Endothelial cell of hepatic sinusoid (primary cell): ENCODE measurements around the gene RGS18.
"Not testable (repeated sequence)": the region's sequence is repeated elsewhere in the genome, so short reads cannot be mapped to it uniquely, and the experiment has no call there.

ENCODE experiments used
- in situ Hi-C: cut with HindIII; loops from 2 replicates; pipeline ENCODE4 v1.10.0; 2017; ENCODE audit warnings: low sequenced_read_pairs

The RGS18 gene

DNA sequence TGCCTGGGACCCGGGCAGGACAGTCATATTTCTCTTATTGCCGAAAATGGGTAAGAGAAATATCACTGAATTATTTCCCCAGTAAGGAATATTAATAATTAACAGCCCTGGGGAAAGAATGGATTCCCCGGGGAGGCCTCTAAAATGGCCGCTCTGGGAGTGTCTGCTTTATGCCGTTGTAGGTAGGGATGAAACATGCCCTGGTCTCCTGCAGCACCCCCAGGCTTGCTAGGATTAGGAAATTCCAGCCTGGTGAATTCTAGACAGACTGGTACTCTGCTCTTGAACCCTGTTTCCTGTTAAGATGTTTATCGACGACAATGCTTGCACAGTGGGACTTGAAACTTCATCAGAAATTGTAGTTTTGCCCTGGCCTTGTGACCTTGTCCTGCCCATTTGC is 6.7 kb downstream of the RGS18 start:
- in situ Hi-C loops: not testable (repeated sequence)

DNA sequence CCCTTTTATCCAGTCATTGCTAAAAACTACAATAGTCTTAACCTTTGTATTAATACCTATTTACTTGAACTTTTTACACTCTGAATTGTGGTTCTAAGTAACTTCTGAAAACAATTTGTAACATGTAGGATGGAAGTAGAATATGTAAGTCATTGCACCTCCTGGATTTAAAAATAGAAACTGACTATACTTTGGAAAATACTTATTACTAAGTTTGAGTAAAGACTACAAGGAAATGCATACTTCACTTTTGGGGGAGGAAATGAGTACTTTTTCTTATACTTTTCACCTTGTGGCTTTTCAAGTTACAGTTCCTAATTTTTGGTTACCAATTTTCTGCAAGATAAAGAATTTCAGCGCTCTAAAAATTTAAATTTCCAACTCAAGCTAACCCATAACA is 8.7 kb downstream of the RGS18 start:
- in situ Hi-C loops: no loop called here

DNA sequence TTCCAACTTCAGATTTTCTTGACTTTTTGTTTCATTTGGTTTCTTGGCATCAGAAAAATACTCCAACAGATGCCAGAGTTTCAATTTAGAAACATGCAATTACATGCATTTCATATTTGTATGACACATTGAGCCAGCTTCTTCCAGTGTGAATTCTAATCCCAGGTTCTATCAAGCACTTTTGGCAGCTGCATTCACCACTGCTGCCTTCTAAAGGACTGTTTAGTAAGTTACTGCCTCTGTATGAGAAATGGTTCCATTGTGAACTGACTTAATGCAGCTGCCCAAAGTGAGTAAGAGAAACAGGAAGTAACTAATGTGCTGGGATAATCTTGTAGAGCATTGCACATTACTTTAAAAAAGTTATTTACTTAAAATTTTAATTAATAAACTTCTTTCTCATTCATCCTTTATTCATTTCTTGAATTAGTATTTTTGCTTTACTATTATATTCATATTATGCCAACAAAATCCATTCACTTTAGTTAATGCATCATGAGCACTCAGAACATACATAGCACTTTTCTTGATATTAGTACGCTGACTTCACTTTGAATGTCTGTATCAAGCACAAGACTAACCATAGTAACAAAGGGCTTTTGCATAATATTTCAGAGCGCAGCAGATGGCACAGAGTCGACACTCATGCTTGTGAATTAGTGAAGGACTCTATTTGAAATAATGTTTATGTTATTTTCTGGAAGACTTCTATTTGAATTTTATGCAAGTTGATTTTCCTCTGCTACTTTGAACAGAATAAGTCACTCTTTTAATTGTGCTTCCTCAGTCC is 9.8 kb downstream of the RGS18 start:
- in situ Hi-C loops: no loop called here

DNA sequence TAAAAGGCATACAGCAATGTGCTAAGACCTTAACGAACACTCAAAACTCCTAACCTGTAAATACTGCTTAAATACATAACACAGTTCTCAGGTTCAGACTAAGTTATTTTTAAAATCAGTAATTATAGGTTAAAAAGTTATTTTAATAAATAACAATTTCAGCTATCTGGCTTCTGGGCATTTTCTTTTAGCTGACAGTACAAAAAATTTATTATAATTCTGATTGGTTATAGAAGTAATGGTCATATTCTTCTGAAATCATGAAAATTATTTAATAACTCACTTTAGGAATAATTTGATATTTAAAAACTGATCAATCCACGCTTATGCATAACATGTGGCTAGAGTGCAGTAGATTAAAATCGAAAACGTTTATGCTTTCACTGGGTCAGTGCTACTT is 10.7 kb downstream of the RGS18 start:
- in situ Hi-C loops: no loop called here

DNA sequence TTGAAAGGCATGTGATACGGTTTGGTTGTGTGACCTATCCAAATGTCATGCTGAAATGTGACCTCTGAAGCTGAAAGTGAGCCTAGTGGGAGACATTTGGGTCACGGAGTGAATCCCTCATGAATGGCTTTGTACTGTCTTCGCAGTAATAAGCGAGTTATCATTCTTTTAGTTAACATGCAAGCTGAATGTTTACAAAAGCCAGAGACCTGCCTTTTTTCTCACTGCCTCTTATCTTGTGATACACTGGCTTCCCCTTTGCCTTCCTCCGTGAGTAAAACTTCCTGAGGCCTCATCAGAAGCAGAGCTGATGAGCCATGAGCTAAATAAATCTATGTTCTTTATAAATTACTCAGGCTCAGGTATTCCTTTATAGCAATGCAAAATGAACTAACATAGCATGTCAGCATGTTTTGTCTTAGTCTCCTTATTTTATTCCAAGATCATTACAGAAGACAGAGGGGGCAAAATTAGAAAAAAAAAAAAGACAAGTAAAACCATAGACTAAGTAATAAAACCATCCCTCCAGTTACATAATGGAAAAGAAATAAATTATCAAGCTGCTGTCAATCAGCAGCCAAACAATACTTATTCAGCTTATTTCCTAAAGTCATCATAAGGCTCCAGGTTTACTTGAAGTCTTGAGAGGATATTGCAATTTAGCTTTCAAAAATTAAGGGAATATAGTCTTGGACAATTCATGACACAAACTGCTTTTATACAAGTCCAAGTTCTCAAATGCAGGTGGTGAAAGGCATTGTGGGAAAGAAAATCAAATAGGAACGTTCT is 12.1 kb downstream of the RGS18 start:
- in situ Hi-C loops: no loop called here

DNA sequence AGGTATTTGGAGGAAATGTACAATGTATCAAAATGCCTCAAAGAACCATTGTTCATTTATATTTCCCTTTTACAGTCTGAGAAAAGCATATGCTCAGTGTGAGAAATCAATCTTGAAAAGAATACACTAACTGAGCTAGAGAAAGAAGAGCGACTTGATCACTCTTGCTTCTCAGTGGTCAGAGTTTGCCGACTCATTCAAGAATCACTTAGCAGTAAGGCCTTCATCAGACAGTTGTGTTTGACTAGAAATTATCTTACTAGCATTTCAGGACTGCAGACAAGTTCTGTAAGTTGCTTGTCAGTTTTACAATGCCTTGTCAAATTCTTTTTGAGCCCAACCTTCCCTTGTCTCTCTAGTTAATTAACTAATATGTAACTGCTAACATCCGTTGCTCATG is 12.9 kb downstream of the RGS18 start:
- in situ Hi-C loops: no loop called here

DNA sequence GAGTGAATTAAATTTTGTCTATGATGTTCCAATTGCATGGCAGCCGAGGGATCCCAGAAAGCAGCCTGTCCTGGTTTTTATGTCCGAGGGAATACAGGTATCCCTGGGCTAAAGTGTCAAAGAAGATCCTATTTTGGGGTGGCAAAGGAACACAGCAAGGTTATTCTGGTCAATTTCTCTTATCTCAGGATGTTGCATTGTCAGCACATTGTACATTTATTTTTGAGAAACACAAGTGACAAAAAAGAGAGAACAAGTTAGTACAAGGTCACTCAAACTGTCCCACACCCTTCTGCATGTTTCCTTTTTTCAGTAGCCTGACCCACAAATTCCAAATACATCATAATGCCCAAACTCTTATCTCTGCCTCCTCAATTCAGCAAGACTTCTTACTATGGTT is 17.7 kb downstream of the RGS18 start:
- in situ Hi-C loops: no loop called here

DNA sequence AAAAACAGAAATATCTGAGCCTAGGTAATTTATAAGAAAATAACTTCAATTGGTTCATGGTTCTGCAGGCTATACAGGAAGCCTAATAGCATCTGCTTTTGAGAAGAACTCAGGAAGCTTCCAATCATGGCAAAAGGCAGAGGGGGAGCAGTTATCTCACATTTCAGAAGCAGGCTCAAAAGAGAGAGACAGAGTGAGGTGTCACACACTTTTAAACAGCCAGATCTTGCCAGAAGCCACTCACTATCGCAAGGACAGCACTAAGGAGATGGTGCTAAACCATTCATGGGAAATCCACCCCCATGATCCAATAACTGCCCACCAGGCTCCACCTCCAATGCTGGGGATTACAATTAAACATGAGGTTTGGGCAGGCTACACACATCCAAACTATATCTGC is 25.5 kb downstream of the RGS18 start:
- in situ Hi-C loops: no loop called here

DNA sequence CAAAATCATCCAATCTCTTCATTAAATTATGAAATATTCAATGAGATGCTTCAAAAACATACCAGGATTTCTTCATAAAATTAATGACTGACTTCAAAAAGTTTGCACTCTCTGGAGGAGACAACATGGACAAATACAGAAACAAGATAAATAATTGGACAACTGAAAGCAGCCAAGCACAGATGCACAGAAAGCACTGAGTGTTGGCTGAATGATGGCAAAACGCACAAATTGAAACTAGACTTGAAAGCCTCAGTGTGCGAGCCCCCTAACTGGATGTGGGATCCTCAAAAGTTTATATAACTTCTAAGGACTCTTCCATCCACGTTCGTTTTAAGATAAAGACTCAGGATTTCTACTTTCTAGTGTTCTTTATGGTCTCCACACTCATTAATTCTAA is 27.9 kb downstream of the RGS18 start:
- in situ Hi-C loops: no loop called here

DNA sequence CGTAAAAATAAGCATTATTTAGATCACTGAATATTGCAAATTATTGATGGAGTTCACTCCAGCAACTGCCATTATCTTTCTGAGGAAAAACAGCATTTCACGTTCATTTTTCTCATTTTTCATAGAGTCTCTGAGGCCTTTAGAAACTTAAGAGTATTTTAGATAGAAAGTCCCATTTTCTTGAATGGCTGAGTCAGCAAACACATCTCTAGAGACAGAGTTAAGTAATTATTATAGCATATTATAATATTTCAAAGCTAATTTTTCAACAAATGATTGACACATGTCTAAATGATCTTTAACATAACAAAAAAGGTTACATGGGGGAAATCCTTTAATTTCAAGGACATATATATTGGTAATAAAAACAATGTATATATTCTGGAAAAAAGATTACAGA is 31.8 kb downstream of the RGS18 start:
- in situ Hi-C loops: no loop called here

DNA sequence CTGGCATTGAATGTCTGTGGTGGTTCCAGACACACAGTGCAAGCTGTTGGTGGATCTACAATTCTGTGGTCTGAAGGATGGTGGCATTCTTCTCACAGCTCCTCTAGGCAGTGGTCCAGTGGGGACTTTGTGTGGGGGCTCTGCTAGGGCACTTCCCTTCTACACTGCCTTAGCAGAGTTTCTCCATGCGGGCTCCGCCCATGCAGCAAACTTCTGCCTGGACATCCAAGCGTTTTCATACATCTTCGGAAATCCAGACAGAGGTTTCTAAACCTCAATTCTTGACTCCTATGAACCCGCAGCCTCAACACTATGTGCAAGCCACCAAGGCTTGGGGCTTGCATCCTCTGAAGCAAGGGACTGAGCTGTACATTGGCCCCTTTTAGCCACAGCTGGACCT is 43.0 kb downstream of the RGS18 start:
- in situ Hi-C loops: no loop called here

DNA sequence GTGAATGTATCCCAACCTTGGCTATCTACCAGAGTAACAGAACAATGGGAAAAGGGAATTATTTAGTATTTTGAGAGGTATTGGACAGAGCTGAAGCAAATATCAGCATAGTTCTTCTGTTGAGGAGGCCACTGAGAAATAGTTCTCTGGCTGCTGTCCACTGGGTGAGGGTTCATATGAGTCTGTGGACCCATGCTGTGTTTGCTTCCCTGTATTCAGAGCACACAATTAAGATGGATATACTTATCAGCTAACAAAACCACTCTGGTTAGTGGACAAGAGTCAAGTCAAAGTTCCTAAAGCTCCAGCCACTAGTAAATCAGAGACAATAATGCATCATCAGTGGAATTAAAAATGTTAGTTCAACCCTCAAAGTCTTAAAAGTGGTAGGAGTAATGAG is 66.1 kb downstream of the RGS18 start:
- in situ Hi-C loops: no loop called here

DNA sequence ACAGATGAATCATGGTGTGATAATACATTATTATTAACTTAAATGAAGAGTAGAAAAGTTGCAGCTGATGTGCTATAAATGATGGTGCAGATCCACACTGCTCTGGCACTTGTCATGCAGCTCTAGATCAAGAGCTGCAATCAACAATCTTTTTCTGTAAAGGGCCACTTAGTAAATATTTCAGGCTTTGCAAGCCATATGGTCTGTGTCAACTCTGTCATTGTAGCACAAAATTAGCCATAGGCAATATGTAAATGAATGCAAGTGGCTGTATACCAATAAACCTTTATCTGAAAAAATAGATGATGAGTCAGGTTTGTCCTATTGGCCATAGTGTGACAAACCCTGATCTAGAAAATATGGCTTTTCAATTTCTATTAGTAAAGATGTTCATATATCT is 66.6 kb downstream of the RGS18 start:
- in situ Hi-C loops: no loop called here

DNA sequence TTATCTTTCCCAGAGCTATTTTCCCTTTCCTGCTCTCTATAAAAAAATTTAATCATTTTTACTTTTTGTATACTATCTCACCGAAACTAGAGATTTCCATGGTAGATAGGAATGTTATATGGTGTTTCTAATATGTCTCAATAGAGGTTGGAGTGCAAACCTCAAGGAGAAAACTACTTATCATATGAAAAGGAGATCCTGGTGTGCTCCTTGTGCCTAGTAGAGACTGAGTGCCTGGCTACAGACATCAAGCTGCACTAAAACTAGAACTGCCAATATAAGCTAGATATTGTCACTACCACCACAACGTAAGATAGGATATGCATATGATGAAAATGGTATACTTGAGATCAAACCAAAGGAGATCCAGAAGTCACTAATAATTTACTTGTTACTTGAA is 67.0 kb downstream of the RGS18 start:
- in situ Hi-C loops: no loop called here

DNA sequence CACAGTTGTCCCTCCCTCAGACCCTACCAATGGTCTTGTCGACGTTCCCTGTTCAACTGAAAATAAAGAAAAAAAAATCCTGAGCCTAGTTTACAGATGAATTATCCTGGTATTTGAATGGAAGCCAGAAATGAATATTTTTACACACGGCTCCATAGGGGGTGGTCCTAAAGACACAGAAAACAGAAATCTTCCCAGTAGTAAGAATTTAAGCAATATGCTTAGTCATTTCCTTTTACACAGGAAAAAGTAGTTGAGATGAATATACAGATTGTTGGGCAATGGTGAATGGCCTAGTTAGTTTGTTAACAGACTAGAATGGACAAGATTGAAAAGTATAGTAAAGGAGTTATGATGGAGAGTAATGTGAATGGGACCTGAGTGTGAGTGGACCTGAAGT is 67.4 kb downstream of the RGS18 start:
- in situ Hi-C loops: no loop called here

DNA sequence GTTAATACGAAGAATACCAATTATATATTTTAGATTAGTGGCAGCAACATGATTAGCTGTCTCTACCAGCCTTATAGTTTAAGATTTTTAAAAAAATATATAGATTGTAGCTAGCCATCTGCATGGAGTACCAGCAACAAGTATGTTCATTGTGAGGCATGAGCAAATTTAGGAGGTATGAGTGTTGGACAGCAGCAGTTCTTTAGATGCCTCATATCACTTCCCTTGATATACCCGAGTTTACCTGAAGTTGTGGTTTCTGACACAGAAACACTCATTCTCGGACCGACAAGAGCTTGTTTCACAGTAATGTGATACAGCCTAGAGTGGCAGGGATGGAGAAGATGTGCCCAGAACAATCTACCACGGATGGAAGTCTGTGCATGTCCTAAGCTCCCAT is 69.1 kb downstream of the RGS18 start:
- in situ Hi-C loops: no loop called here

DNA sequence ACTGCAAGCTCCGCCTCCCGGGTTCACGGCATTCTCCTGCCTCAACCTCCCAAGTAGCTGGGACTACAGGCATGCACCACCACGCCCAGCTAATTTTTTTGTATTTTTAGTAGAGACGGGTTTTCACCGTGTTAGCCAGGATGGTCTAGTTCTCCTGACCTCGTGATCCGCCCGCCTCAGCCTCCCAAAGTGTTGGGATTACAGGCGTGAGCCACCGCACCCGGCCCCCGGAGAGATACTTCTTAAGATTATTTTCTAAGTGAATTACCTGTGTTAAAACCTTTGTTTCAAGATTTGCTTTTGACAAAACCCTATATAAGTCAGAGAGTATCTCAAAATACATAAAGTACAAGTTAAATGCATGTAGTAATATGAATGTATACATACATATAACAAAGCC is 69.7 kb downstream of the RGS18 start:
- in situ Hi-C loops: not testable (repeated sequence)

DNA sequence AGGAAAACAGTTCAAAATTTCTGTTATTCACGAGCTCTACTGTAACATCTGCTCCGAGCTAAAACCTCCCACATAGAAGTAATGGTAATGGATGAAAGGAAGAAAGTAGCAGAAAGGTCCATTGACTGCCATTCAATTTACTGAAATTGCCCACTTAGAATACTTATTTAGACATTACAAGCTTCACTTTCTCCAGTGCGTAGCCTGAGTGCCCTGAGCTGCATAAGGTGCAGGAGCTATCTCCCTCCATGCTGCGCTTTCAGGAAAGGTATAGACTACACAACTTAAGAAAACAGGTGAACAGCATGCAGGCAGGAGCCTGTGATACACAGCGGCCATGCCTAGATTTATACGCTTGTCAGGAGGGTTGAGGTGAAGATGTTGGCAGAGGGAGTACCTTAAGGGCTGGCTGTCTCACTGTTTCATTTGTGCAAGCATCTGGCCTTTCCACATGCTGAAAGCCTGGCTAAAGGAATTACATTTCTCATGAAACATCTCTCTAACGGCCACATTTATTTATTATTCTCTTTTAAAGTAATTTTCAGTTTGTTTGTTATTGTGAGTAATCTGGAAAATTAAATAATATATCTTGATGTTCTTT is 74.7 kb downstream of the RGS18 start:
- in situ Hi-C loops: no loop called here

DNA sequence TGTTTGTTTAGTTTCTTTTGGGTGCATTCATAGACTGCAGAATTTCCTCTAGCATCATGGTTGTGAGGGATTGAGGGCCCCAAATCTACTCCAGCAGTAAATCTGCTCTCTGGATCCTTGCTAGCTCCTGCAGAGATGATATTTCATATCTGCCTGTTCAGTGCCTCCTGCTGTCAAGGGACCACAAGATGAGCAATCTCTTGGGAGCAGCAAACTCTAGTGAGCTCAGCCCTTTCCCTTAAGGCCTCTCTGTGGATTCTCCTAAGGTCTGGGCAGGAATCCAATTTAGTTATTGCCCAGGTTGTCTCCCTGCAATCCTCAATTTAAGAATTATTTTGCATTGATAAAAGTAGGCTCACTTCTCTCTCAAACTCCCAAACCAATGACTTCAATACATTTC is 76.9 kb downstream of the RGS18 start:
- in situ Hi-C loops: no loop called here
